B cell (primary cell): ENCODE measurements around the gene ARHGAP42. TPM values are rescaled to one million over a fixed set of nuclear protein-coding genes. Genes with fewer than 3 reads are reported as not detected.

Source experiments
- ATAC-seq: fragments of 200-7000 bp; cut with Tn5 transposase; one replicate; pipeline ENCODE4 v1.10.0; 2021; ENCODE audit warnings: low read depth, mild to moderate bottlenecking, moderate number of reproducible peaks, moderate library complexity
- CTCF ChIA-PET: fragments of 350-600 bp; sonication (Branson Sonifier 250); formaldehyde crosslinking; loops from one replicate; lab custom pipeline; 2021; ENCODE audit warnings: antibody characterized with exemption, inconsistent platforms; lab: Charles Lee
- POLR2A ChIA-PET: fragments of 350-600 bp; sonication (Branson Sonifier 250); formaldehyde crosslinking; loops from one replicate; lab custom pipeline; 2021; ENCODE audit warnings: antibody characterized with exemption; lab: Charles Lee
- DNase-seq: peaks from one replicate; pipeline ENCODE4 v3.0.0; 2013
- H2AFZ ChIP-seq: 2 replicates; pipeline ENCODE4 v1.6.1; 2012; ENCODE audit warnings: mild to moderate bottlenecking, low read depth, low read length; ENCODE audit not compliant: insufficient read depth, poor library complexity, severe bottlenecking
- H3K27ac ChIP-seq, 2 donors: 1 replicate in 1 of 2; 2 replicates in 1 of 2; pipeline ENCODE4 v1.5.1; 2012 to 2013; ENCODE audit warnings: low read length in 2 of 2, mild to moderate bottlenecking in 2 of 2, moderate library complexity in 1 of 2
- H3K27me3 ChIP-seq, 4 experiments: fragments of 200-600 bp in 1 of 4; sonication (generic) in 1 of 4; replicated peaks in 1 of 4; 1 replicate in 2 of 4; 2 replicates in 2 of 4; pipeline versions ENCODE4 v1.6.1 to v1.7.0; 2013 to 2016; ENCODE audit warnings: low read length in 3 of 4, mild to moderate bottlenecking in 2 of 4, mixed read lengths in 1 of 4, moderate library complexity in 1 of 4; ENCODE audit not compliant: insufficient read depth in 4 of 4, control insufficient read depth in 3 of 4; ENCODE audit errors: control extremely low read depth in 1 of 4
- H3K36me3 ChIP-seq, 2 experiments: replicated peaks in 1 of 2; 1 replicate in 1 of 2; 2 replicates in 1 of 2; pipeline versions ENCODE4 v1.6.1 to v1.7.1; 2013; ENCODE audit warnings: low read length in 1 of 2; ENCODE audit not compliant: insufficient read depth in 2 of 2, control insufficient read depth in 1 of 2; ENCODE audit errors: control extremely low read depth in 1 of 2, extremely low read depth in 1 of 2
- H3K4me1 ChIP-seq, 2 donors: fragments of 200-600 bp in 1 of 2; sonication (generic) in 1 of 2; 1 replicate in 1 of 2; 2 replicates in 1 of 2; pipeline versions ENCODE4 v1.5.1 to v1.6.1; 2013 to 2017; ENCODE audit warnings: low read length in 2 of 2; ENCODE audit not compliant: control insufficient read depth in 2 of 2, insufficient read depth in 2 of 2
- H3K4me2 ChIP-seq: replicated peaks from 2 replicates; pipeline ENCODE3; 2012; ENCODE audit warnings: mild to moderate bottlenecking, low read depth, low read length; ENCODE audit not compliant: poor library complexity, severe bottlenecking
- H3K4me3 ChIP-seq, 5 experiments: fragments of 200-600 bp in 1 of 5; sonication (generic) in 1 of 5; 1 replicate in 3 of 5; 2 replicates in 2 of 5; pipeline versions ENCODE4 v1.5.1 to v1.7.0; 2011 to 2016; ENCODE audit warnings: low read length in 4 of 5, mild to moderate bottlenecking in 4 of 5, low read depth in 2 of 5, control low read depth in 1 of 5, moderate library complexity in 1 of 5; ENCODE audit not compliant: insufficient read depth in 1 of 5; ENCODE audit errors: control extremely low read depth in 1 of 5, extremely low read depth in 1 of 5
- H3K79me2 ChIP-seq: fragments of 200-600 bp; sonication (generic); one replicate; pipeline ENCODE4 v1.6.0; 2016; ENCODE audit warnings: low read length; ENCODE audit not compliant: control insufficient read depth, insufficient read depth
- H3K9ac ChIP-seq: fragments of 200-600 bp; sonication (generic); 2 replicates; pipeline ENCODE4 v1.6.1; 2017; ENCODE audit warnings: mild to moderate bottlenecking, low read length, moderate library complexity
- H3K9me3 ChIP-seq, 3 donors: one replicate each; pipeline versions ENCODE4 v1.6.1 to v1.7.1; 2013; ENCODE audit warnings: low read length in 2 of 3; ENCODE audit not compliant: control insufficient read depth in 2 of 3, insufficient read depth in 1 of 3; ENCODE audit errors: control extremely low read depth in 1 of 3
- H4K20me1 ChIP-seq: 2 replicates; pipeline ENCODE4 v1.6.0; 2012; ENCODE audit warnings: mild to moderate bottlenecking, low read length; ENCODE audit not compliant: insufficient read depth, control insufficient read depth, poor library complexity, severe bottlenecking
- H3K27ac Mint-ChIP-seq: one replicate; pipeline ENCODE4 v1.8.0; 2021; ENCODE audit warnings: mixed read lengths
- H3K27me3 Mint-ChIP-seq: one replicate; pipeline ENCODE4 v1.8.0; 2021; ENCODE audit warnings: mixed read lengths
- H3K4me1 Mint-ChIP-seq: one replicate; pipeline ENCODE4 v1.8.0; 2021; ENCODE audit warnings: mixed read lengths
- H3K4me3 Mint-ChIP-seq: one replicate; pipeline ENCODE4 v1.8.0; 2021; ENCODE audit warnings: mixed read lengths
- H3K9me3 Mint-ChIP-seq: one replicate; pipeline ENCODE4 v1.8.0; 2022; ENCODE audit warnings: mixed read lengths; ENCODE audit not compliant: insufficient read depth
- CTCF ChIP-seq: fragments of 200-600 bp; IDR thresholded peaks from one replicate; pipeline ENCODE4 v1.8.0; 2022; ENCODE audit warnings: antibody characterized with exemption, mild to moderate bottlenecking
- EZH2 ChIP-seq: IDR thresholded peaks from 2 replicates; pipeline ENCODE4 v1.6.1; 2012; ENCODE audit warnings: borderline replicate concordance, low read depth, mild to moderate bottlenecking, moderate library complexity, low read length; ENCODE audit not compliant: insufficient read depth, poor library complexity, severe bottlenecking
- WGBS: methylation state at CpG from one replicate; pipeline ENCODE4 v1.1.5; 2013; ENCODE audit warnings: missing lambda C conversion rate; ENCODE audit not compliant: insufficient coverage; 5-methylcytosine and 5-hydroxymethylcytosine counted together
- intact Hi-C: fragments of 100-400 bp; cut with micrococcal nuclease; formaldehyde crosslinking; loops from one replicate; pipeline ENCODE4 v1.10.0; 2022
- polyA plus RNA-seq: library from polyadenylated mRNA; depleted of rRNA; stranded (reverse); fragments of >200 nt; gene quantifications from 2 replicates; pipeline ENCODE4 v1.2.3, GENCODE V29; 2012
- total RNA-seq, 2 donors: library from RNA; stranded (reverse); fragments of 120-200 nt in 1 of 2; gene quantifications; 1 replicate in 1 of 2; 2 replicates in 1 of 2; pipeline versions ENCODE4 v1.2.3 to v1.2.4, GENCODE V29; 2013 to 2022

Gene ARHGAP42
- total and polyA plus RNA-seq, 2 donors (not counting 1 experiment from before 2014, with no cell fraction given) = 3.8 to 4.9 TPM

- Mint-ChIP-seq H3K4me3 (no peak overlapping the region), H3K27me3 (no peaks in the 10 kb centered on the region), H3K4me1 (peaks cover 7% of the 10 kb centered on the region), H3K27ac (no peak overlapping the region), H3K9me3 (no peaks in the 10 kb centered on the region)
- Histone ChIP-seq H4K20me1 (no peaks in the 10 kb centered on the region), H3K9me3 (no peaks in the 10 kb centered on the region), H3K79me2 (no peaks in the 10 kb centered on the region), H3K9ac (no peak overlapping the region), H2AFZ (no peak overlapping the region), H3K27me3 (no peaks in the 10 kb centered on the region), H3K4me2 (no peak overlapping the region), H3K27ac (no peak overlapping the region), H3K4me3 (no peak overlapping the region), H3K36me3 (no peaks in the 10 kb centered on the region), H3K4me1 (peaks cover 0 to 4% of the 10 kb centered on the region in 2 donors)
- 89% methylated on average over 2 of the region's 3 CpGs for WGBS
- POLR2A ChIA-PET = no interaction called here
- ATAC-seq = no peak
- intact Hi-C loops = no loop called here
- TF ChIP-seq EZH2 = no peak
- TF ChIP-seq CTCF = no peak
- no peak for DNase-seq
- CTCF ChIA-PET = interaction anchor here (1.9 kb wide), 1 partner anchor 249 kb away, joined by 7 read pairs; no protein-coding TSS in a partner anchor
Observed at GRCh38 chr11:100825626-100826025, 138.5 kb downstream of the ARHGAP42 start.

GRCh38 chr11:100827934-100828661 lies 141.0 kb downstream of the ARHGAP42 start:
- Histone ChIP-seq H3K9ac (no peak overlapping the region), H4K20me1 (no peaks in the 10 kb centered on the region), H3K27ac (no peak overlapping the region), H3K4me3 (no peak overlapping the region), H3K4me1 (peaks cover 0 to 4% of the 10 kb centered on the region in 2 donors), H3K36me3 (no peaks in the 10 kb centered on the region), H3K79me2 (no peaks in the 10 kb centered on the region), H3K4me2 (no peak overlapping the region), H3K27me3 (no peaks in the 10 kb centered on the region), H3K9me3 (no peaks in the 10 kb centered on the region), H2AFZ (no peak overlapping the region)
- WGBS = no CpG with 5 or more reads among the region's 1 CpG
- intact Hi-C loops = loop anchor here (1.0 to 2.0 kb wide), 2 partner anchors 145 to 252 kb away; no protein-coding TSS in a partner anchor
- H3K4me3 Mint-ChIP-seq = no peak overlapping the region
- CTCF ChIA-PET = interaction anchor here (0.7 to 2.3 kb wide), 10 partner anchors 26 to 251 kb away, joined by 3 to 19 read pairs (median 7); no protein-coding TSS in a partner anchor
- ATAC-seq (peak; percentile 62), DNase-seq (peak; percentile 56)
- H3K27ac Mint-ChIP-seq = no peak overlapping the region
- H3K4me1 Mint-ChIP-seq = peaks cover 4% of the 10 kb centered on the region
- TF ChIP-seq EZH2 (no peak), CTCF (no peak)
- no peaks in the 10 kb centered on the region for H3K9me3 Mint-ChIP-seq
- H3K27me3 Mint-ChIP-seq = no peaks in the 10 kb centered on the region
- POLR2A ChIA-PET = no interaction called here
